Fibroblast of lung (primary cell): Measurements from ENCODE around the gene PARVG. TPM values are rescaled to one million over a fixed set of nuclear protein-coding genes. Genes with fewer than 3 reads are reported as not detected.

Experiments
- DNase-seq, 2 donors: peaks; one replicate each; pipeline versions ENCODE4 v3.0.0 to v3.0.0-alpha.2; 2010; ENCODE audit warnings: low read depth in 2 of 2
- H2AFZ ChIP-seq: 2 replicates; pipeline ENCODE4 v1.5.1; 2012; ENCODE audit warnings: low read length, control low read depth, inconsistent platforms
- H3K27ac ChIP-seq: 2 replicates; pipeline ENCODE4 v1.5.1; 2011; ENCODE audit warnings: low read length, control low read depth; ENCODE audit not compliant: insufficient read depth
- H3K27me3 ChIP-seq: 2 replicates; pipeline ENCODE4 v1.5.1; 2011; ENCODE audit warnings: mild to moderate bottlenecking, low read length; ENCODE audit not compliant: control insufficient read depth, insufficient read depth
- H3K36me3 ChIP-seq: 2 replicates; pipeline ENCODE4 v1.5.1; 2011; ENCODE audit warnings: low read length; ENCODE audit not compliant: control insufficient read depth, insufficient read depth
- H3K4me1 ChIP-seq: 2 replicates; pipeline ENCODE4 v1.5.1; 2011; ENCODE audit warnings: low read length; ENCODE audit not compliant: control insufficient read depth, insufficient read depth; ENCODE audit errors: extremely low read depth
- H3K4me2 ChIP-seq: 2 replicates; pipeline ENCODE4 v1.5.1; 2011; ENCODE audit warnings: low read length, control low read depth; ENCODE audit not compliant: insufficient read depth; ENCODE audit errors: extremely low read depth
- H3K4me3 ChIP-seq, 4 experiments: fragments of 200-600 bp in 1 of 4; sonication (generic) in 1 of 4; replicated peaks in 1 of 4; 2 replicates each; pipeline ENCODE4 v1.5.1; 2011 to 2016; ENCODE audit warnings: low read length in 4 of 4, low read depth in 3 of 4, mild to moderate bottlenecking in 3 of 4, control low read depth in 2 of 4, inconsistent platforms in 1 of 4, mixed read lengths in 1 of 4; ENCODE audit not compliant: insufficient read depth in 1 of 4; ENCODE audit errors: control extremely low read depth in 1 of 4
- H3K79me2 ChIP-seq: 2 replicates; pipeline ENCODE4 v1.5.1; 2012; ENCODE audit warnings: mild to moderate bottlenecking, low read length, inconsistent platforms; ENCODE audit not compliant: control insufficient read depth, insufficient read depth
- H3K9ac ChIP-seq: 2 replicates; pipeline ENCODE4 v1.5.1; 2011; ENCODE audit warnings: mild to moderate bottlenecking, low read length, control low read depth; ENCODE audit not compliant: insufficient read depth
- H3K9me3 ChIP-seq: 2 replicates; pipeline ENCODE4 v1.5.1; 2012; ENCODE audit warnings: low read depth, low read length; ENCODE audit not compliant: control insufficient read depth, insufficient read depth
- H4K20me1 ChIP-seq: 2 replicates; pipeline ENCODE4 v1.5.1; 2011; ENCODE audit warnings: low read length; ENCODE audit not compliant: control insufficient read depth, insufficient read depth; ENCODE audit errors: extremely low read depth
- CTCF ChIP-seq, 2 donors: IDR thresholded peaks in 1 of 2; conservative IDR thresholded peaks in 1 of 2; 1 replicate in 1 of 2; 2 replicates in 1 of 2; pipeline ENCODE4 v1.5.1; 2011 to 2012; ENCODE audit warnings: low read length in 2 of 2, control low read depth in 1 of 2, inconsistent platforms in 1 of 2, low read depth in 1 of 2, mild to moderate bottlenecking in 1 of 2
- EZH2 ChIP-seq: IDR thresholded peaks from 2 replicates; pipeline ENCODE4 v1.5.1; 2012; ENCODE audit warnings: low read length, control low read depth, mild to moderate bottlenecking; ENCODE audit errors: missing control alignments
- polyA plus RNA-seq, 2 donors: library from polyadenylated mRNA; depleted of rRNA in 1 of 2; stranded (reverse) in 1 of 2; unstranded in 1 of 2; fragments of >200 nt; gene quantifications; 2 replicates each; pipeline ENCODE4 v1.2.1, GENCODE V29; 2011 to 2012; ENCODE audit warnings: missing spikeins in 1 of 2
- total RNA-seq: library from RNA; depleted of rRNA; stranded (reverse); fragments of >200 nt; gene quantifications from 2 replicates; pipeline ENCODE4 v1.2.1, GENCODE V29; 2014

Gene PARVG
- total and polyA plus RNA-seq, 2 donors (not counting 1 experiment from before 2014, with no cell fraction given), result not detected

GRCh38 chr22:44193535-44193891 lies 12.8 kb downstream of the PARVG start:
- no peak overlapping the region for H3K27ac ChIP-seq
- DNase-seq, result no peak
- no peaks in the 10 kb centered on the region for H3K4me1 ChIP-seq
- no peaks in the 10 kb centered on the region for H4K20me1 ChIP-seq
- no peak overlapping the region for H3K4me3 ChIP-seq
- H2AFZ ChIP-seq, result no peak overlapping the region
- no peak overlapping the region for H3K9ac ChIP-seq
- H3K9me3 ChIP-seq, result no peaks in the 10 kb centered on the region
- TF ChIP-seq EZH2 (no peak), CTCF (conservative IDR thresholded peaks at IDR 0.05 in 1 of 2, IDR thresholded peaks at IDR 0.05 in 1 of 2; ENCODE audit: low read depth in 1 of 2, low read length in 2 of 2) (no peak)
- no peak overlapping the region for H3K4me2 ChIP-seq
- H3K36me3 ChIP-seq, result no peaks in the 10 kb centered on the region
- H3K27me3 ChIP-seq, result peaks cover 4% of the 10 kb centered on the region
- H3K79me2 ChIP-seq, result no peaks in the 10 kb centered on the region

- no peaks in the 10 kb centered on the region for H4K20me1 ChIP-seq
- no peaks in the 10 kb centered on the region for H3K4me1 ChIP-seq
- no peak overlapping the region for H3K4me3 ChIP-seq
- H3K27me3 ChIP-seq, result peaks cover 4% of the 10 kb centered on the region
- no peak overlapping the region for H3K4me2 ChIP-seq
- H3K9me3 ChIP-seq, result no peaks in the 10 kb centered on the region
- DNase-seq, result no peak
- no peak for TF ChIP-seq EZH2
- TF ChIP-seq CTCF (conservative IDR thresholded peaks at IDR 0.05 in 1 of 2, IDR thresholded peaks at IDR 0.05 in 1 of 2; ENCODE audit: low read depth in 1 of 2, low read length in 2 of 2), result no peak
- no peak overlapping the region for H3K9ac ChIP-seq
- H3K36me3 ChIP-seq, result no peaks in the 10 kb centered on the region
- no peak overlapping the region for H3K27ac ChIP-seq
- no peaks in the 10 kb centered on the region for H3K79me2 ChIP-seq
- no peak overlapping the region for H2AFZ ChIP-seq
These were observed 13.8 kb downstream of the PARVG start for GRCh38 chr22:44194569-44194968.

- TF ChIP-seq CTCF (conservative IDR thresholded peaks at IDR 0.05 in 1 of 2, IDR thresholded peaks at IDR 0.05 in 1 of 2; ENCODE audit: low read depth in 1 of 2, low read length in 2 of 2) (no peak), EZH2 (no peak)
- peaks cover 4% of the 10 kb centered on the region for H3K27me3 ChIP-seq
These were observed 14.6 kb downstream of the PARVG start for GRCh38 chr22:44195189-44195871.

More at GRCh38 chr22:44195189-44195871, 14.6 kb downstream of the PARVG start:
- Histone ChIP-seq H3K36me3 (no peaks in the 10 kb centered on the region), H3K9me3 (no peaks in the 10 kb centered on the region), H3K4me1 (no peaks in the 10 kb centered on the region), H4K20me1 (no peaks in the 10 kb centered on the region), H3K4me2 (no peak overlapping the region), H3K27ac (no peak overlapping the region), H3K4me3 (no peak overlapping the region), H3K79me2 (no peaks in the 10 kb centered on the region), H2AFZ (no peak overlapping the region), H3K9ac (no peak overlapping the region)
- no peak for DNase-seq
